ENCODE measurements around the gene DCP1B.

The DCP1B gene

DNA sequence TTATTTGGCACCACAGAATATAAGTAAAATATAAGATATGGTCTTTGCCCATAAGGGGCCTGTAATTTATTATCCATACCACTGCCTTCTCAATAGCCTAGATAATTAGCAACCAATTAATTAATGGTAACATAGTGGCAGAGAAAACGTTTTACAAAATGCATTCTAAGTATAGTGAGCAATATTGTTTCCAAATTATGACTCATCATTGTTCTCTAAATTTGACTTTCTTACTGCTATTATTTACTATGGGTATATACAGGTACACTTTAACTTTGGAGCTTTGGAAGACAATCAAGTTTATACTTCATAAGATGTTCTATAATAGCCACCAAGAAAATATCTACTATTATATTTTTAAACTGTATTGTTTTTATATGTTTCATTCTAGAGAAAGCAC lies 26.7 kb downstream of the DCP1B start:
- TF ChIP-seq, protein P1, sequence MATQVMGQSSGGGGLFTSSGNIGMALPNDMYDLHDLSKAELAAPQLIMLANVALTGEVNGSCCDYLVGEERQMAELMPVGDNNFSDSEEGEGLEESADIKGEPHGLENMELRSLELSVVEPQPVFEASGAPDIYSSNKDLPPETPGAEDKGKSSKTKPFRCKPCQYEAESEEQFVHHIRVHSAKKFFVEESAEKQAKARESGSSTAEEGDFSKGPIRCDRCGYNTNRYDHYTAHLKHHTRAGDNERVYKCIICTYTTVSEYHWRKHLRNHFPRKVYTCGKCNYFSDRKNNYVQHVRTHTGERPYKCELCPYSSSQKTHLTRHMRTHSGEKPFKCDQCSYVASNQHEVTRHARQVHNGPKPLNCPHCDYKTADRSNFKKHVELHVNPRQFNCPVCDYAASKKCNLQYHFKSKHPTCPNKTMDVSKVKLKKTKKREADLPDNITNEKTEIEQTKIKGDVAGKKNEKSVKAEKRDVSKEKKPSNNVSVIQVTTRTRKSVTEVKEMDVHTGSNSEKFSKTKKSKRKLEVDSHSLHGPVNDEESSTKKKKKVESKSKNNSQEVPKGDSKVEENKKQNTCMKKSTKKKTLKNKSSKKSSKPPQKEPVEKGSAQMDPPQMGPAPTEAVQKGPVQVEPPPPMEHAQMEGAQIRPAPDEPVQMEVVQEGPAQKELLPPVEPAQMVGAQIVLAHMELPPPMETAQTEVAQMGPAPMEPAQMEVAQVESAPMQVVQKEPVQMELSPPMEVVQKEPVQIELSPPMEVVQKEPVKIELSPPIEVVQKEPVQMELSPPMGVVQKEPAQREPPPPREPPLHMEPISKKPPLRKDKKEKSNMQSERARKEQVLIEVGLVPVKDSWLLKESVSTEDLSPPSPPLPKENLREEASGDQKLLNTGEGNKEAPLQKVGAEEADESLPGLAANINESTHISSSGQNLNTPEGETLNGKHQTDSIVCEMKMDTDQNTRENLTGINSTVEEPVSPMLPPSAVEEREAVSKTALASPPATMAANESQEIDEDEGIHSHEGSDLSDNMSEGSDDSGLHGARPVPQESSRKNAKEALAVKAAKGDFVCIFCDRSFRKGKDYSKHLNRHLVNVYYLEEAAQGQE (IDR thresholded peaks at IDR 0.05; ENCODE audit: insufficient read depth in 1 of 2, low read depth in 2 of 2, low read length in 2 of 2): no peak
- TF ChIP-seq POLR2AphosphoS5 (IDR thresholded peaks at IDR 0.05; ENCODE audit: low read depth, low read length): no peak
- no peak for TF ChIP-seq TAF1 (IDR thresholded peaks at IDR 0.05; ENCODE audit: borderline replicate concordance, insufficient read depth, low read length)
- TF ChIP-seq FOXP2 (optimal IDR thresholded peaks at IDR 0.05; ENCODE audit: borderline replicate concordance, extremely low read depth, extremely low read length, insufficient read depth): no peak
- no peak for TF ChIP-seq SIN3A (IDR thresholded peaks at IDR 0.05; ENCODE audit: borderline replicate concordance, insufficient read depth, low read length)

DNA sequence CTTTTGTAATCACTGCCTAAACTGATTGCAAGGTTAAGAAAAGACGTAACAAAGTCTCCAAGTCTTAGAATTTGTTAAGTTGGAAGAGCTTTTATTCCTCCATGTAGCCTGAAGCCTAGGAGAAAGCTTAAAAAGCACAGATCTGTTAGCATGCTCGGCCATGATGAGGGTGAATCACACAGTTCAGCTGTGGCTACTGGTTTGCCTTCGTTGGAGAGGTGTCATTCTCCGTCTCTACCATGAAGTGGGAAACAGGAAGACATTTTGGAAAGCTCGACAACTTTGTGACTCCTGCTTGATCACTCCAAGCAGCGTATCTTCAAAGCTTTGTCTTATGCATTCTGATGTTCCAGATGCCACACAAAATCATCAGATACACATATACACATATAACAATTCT lies 27.1 kb downstream of the DCP1B start:
- TF ChIP-seq TAF1 (IDR thresholded peaks at IDR 0.05; ENCODE audit: borderline replicate concordance, insufficient read depth, low read length): no peak
- TF ChIP-seq SIN3A (IDR thresholded peaks at IDR 0.05; ENCODE audit: borderline replicate concordance, insufficient read depth, low read length): no peak
- TF ChIP-seq POLR2AphosphoS5 (IDR thresholded peaks at IDR 0.05; ENCODE audit: low read depth, low read length): no peak
- TF ChIP-seq FOXP2 (optimal IDR thresholded peaks at IDR 0.05; ENCODE audit: borderline replicate concordance, extremely low read depth, extremely low read length, insufficient read depth): no peak
- TF ChIP-seq, protein P1 (IDR thresholded peaks at IDR 0.05; ENCODE audit: insufficient read depth in 1 of 2, low read depth in 2 of 2, low read length in 2 of 2): no peak

DNA sequence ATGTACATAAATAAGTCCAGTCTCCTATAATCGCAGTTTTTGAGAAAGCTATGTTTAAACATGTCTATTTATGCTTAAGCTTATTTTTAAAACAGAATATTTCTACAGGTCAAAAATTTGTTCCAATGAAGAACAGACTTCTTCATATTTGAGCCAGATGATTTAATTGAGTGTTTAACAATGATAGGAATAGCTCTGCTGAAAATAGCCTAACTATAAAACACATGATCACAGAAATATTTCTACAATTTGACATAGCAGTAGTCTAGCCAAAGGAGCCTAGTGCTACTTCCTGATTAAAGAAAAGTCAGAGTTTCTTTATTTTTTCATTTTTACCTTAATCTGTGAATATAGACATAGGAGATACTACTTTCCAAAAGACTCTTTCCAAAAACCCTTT lies 29.4 kb downstream of the DCP1B start:
- TF ChIP-seq POLR2AphosphoS5 (IDR thresholded peaks at IDR 0.05; ENCODE audit: low read depth, low read length) (no peak), FOXP2 (optimal IDR thresholded peaks at IDR 0.05; ENCODE audit: borderline replicate concordance, extremely low read depth, extremely low read length, insufficient read depth) (no peak), TAF1 (IDR thresholded peaks at IDR 0.05; ENCODE audit: borderline replicate concordance, insufficient read depth, low read length) (no peak), SIN3A (IDR thresholded peaks at IDR 0.05; ENCODE audit: borderline replicate concordance, insufficient read depth, low read length) (no peak)
- TF ChIP-seq, protein P1 (IDR thresholded peaks at IDR 0.05; ENCODE audit: insufficient read depth in 1 of 2, low read depth in 2 of 2, low read length in 2 of 2): no peak

DNA sequence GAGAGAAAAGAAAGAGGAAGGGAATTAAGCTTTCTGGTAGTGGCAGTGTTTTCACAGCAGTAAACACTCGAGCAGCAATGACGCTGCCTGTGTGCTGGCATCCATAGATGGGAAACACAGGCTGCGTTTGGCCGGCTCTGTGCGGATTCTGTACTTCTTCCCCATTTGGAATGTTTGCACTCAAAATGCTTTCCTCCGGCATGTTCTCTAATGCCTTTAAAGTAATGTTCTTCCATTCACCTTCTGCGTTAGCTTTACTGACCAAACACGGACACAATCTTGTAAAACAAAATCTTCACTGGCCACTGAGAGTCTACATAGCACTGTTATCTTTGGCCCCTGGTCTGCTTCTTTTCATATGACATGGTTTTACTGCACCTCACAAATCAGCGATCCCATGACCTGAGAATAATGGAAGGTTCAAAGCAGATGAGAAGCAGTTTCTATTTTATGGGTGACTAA lies 31.4 kb downstream of the DCP1B start:
- TF ChIP-seq, protein P1 (IDR thresholded peaks at IDR 0.05; ENCODE audit: insufficient read depth in 1 of 2, low read depth in 2 of 2, low read length in 2 of 2): no peak
- TF ChIP-seq FOXP2 (optimal IDR thresholded peaks at IDR 0.05; ENCODE audit: borderline replicate concordance, extremely low read depth, extremely low read length, insufficient read depth) (no peak), SIN3A (IDR thresholded peaks at IDR 0.05; ENCODE audit: borderline replicate concordance, insufficient read depth, low read length) (no peak), TAF1 (IDR thresholded peaks at IDR 0.05; ENCODE audit: borderline replicate concordance, insufficient read depth, low read length) (no peak), POLR2AphosphoS5 (IDR thresholded peaks at IDR 0.05; ENCODE audit: low read depth, low read length) (no peak)

DNA sequence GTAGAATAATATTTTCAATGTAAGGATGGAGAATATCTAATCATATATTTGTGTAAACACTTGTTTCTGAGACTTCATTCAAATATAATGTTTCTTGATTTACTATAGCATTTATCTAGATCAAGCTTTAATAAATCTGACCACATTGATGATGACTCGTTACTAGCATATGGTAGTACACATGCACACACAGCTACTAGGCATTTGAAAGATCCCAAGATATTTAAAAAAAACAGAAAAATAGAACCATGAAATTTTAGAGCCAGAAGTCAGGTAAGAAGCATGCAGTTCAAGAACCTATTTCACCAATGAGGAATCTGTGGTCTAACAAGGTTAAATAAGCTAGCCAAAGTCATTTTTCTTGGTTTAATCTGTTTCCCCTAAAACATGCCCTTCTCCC lies 32.0 kb downstream of the DCP1B start:
- TF ChIP-seq, protein P1 (IDR thresholded peaks at IDR 0.05; ENCODE audit: insufficient read depth in 1 of 2, low read depth in 2 of 2, low read length in 2 of 2): no peak
- TF ChIP-seq SIN3A (IDR thresholded peaks at IDR 0.05; ENCODE audit: borderline replicate concordance, insufficient read depth, low read length) (no peak), FOXP2 (optimal IDR thresholded peaks at IDR 0.05; ENCODE audit: borderline replicate concordance, extremely low read depth, extremely low read length, insufficient read depth) (no peak), POLR2AphosphoS5 (IDR thresholded peaks at IDR 0.05; ENCODE audit: low read depth, low read length) (no peak), TAF1 (IDR thresholded peaks at IDR 0.05; ENCODE audit: borderline replicate concordance, insufficient read depth, low read length) (no peak)

Measured in PFSK-1 (cell line).